Activated naive CD4-positive, alpha-beta T cell treated with Interleukin-2 at 50 U/mL for 16 hours (primary cell): ENCODE data around the gene FECH.

ENCODE experiments used
- DNase-seq: peaks from one replicate; pipeline ENCODE4 v3.0.0-alpha.2; 2020

Gene FECH

GRCh38 chr18:57579934-57580333, 6.6 kb downstream of the FECH start:
- DNase-seq = no peak

- no peak for DNase-seq
Observed at GRCh38 chr18:57576316-57576715, 10.2 kb downstream of the FECH start.

DNA sequence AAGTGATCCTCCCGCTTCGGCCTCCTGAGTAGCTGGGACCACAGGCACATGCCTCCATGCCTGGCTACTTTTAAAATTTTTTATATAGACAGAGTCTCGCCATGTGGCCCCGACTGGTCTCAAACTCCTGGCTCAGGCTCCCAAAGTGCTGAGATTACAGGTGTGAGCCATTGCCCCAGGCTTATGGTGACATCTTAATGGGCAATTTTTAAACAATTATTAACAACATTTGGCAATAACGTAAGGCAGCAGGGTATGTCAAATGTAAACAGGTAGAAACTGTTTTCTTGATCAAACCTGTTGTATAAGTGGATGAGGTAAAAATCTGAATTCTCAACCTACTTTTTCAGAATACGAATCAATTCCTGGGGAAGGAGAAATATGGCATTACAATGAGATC, 11.0 kb downstream of the FECH start:
- no peak for DNase-seq

GRCh38 chr18:57574866-57575265, 11.6 kb downstream of the FECH start:
- no peak for DNase-seq

DNA sequence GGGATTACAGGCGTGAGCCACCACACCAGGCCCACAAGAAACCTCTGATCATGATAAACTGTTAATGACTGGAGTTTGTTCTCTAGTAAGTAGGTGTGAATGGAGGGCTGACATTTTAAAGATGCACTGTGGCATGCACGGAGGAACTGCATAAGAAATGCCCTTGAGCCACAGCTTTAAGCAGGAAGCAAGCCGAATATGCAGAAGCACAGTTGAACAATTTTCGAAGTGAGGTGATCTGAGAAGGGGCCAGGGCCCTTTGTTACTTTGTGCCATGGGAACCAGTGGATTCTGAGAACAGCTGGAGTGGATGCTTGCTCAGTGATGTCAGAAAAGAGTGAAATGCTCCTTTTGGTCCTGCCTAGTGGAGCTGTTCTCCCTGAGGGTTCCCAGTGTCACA, 16.3 kb downstream of the FECH start:
- DNase-seq = no peak

GRCh38 chr18:57569133-57569532, 17.4 kb downstream of the FECH start:
- DNase-seq = no peak

DNA sequence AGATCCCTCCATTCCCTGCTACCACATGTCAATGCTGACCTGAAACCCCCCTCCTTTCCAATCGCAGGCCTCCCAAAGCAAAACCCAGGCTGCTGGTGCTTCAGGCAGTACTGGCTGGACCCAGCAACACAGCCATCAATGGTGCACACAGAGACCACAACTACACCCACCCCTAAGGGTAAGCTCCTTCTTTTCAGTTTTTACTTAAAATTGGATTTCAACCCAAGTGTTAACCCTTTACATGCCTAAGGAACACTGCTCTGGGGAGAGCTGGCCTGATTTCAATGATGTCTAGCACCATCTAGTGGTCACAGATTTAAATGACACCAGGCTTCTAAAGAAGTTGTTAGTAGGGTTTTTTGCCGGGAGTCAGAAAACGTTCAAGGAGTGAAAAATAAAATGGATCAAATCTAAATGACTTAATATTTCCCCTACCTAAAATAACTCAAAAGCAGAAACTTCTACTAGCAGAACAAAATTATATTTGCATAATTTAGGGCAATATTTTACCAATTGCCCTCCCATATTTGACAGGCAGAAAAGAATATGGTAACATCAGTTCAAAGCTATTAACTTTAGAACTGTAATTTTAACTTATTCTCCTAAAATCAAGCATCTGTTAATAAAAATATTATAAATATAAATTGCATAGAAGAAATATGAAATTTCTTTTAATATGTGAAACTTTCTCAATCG, 24.6 kb downstream of the FECH start:
- no peak for DNase-seq

DNA sequence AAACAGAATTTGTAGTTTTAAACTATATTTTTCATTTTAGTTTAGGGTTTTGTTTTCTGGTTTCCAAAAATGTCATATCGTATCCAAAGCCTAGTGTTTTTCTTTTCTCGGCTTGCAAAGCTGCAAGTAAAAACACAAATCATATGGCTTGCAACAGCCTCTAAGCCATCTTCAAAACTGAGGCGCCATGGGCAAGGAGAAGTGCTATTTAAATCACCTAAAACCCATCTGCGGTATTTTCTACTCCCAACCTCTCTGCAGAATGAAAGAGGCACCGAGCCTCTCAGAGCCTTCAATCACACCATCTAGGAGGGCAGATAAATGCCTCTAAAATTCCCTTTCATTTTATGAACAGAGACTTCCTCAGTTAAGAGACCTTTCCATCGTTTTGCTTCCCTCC, 25.2 kb downstream of the FECH start:
- no peak for DNase-seq

DNA sequence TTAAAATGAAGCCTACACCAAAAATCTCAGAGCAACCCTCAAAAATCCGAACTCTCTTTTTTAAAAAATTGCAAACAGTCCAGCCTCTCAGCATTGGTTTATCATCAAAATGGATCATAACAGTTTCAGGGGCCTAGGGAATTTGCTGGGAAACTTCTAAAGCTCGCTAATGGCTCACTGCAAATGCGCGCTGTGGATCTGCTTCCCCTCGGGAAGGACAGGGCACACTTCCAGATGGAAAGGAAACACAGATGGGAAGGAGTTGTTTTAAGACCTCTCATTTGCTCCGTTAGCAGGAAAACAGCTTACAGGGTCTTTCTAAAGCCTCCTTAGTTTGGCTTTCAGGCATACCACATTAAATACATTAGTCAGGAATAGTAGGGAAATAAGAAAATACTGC, 27.2 kb downstream of the FECH start:
- DNase-seq = no peak

DNA sequence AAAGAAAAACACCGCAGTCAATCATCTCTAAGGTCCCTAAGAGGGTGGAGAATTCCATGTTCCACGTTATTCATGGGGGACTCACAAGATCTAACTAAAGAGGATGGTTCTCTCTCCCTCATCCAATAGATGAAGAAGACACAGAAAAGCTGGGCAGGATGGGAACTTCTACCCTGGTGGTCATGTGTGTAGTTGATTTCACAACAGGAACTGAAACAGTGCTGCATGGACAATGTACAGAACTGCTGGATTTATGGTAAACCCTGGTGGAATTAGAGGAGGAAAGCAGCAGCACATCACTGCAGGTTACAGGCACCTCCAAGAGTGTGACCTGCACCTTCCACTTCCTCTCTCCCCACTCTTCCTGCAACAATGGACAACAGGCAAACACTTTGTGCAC, 31.4 kb downstream of the FECH start:
- DNase-seq = no peak

- no peak for DNase-seq
Observed at GRCh38 chr18:57550510-57550909, 36.0 kb downstream of the FECH start.

DNA sequence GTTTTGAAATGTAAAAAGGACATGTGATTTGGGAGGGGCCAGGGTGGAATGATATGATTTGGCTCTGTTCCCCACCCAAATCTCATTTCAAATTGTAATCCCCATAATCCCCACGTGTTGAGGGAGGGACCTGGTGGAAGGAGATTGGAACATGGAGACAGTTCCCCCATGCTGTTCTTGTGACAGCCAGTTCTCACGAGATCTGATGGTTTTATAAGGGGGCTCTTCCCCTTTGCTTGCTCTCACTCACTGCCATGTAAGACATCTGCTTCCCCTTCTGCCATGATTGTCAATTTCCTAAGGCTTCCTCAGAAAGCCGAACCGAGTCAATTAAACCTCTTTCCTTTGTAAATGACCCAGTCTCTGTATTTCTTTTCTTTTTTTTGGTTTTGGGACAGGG, 39.2 kb downstream of the FECH start:
- DNase-seq = no peak

DNA sequence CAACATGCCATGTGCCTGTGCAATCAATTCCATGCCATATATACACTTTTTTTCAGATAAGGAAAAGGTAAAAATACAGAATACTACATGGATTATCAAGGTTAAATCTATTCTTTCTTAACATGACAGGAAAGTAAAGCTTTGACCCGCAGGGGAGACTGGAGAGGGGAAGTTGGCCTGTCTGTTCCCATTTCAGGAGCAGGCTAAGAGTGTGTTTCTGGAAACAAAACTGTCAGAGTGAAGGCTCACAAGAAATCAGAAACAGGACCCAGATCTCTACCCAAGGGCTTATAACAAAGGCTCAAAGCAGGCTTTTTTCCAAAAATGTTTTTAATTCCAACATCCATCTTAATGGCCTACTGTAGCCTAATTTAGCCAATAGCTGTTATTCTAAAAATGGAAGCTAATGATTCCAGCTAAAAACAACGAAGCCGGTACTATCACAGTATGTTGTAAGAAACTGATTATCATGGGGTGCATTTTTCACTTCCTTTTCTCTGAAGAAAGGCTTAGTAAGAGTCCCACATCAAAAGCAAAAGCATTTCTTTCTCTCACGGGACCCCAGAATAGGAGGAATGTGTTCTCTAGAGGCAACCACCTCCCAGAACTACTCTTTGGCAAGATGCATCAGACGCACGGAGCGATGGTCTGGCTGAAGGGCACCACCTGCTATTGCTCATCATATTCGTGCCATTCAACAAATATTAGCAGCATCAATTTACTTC, 41.4 kb downstream of the FECH start:
- no peak for DNase-seq

DNA sequence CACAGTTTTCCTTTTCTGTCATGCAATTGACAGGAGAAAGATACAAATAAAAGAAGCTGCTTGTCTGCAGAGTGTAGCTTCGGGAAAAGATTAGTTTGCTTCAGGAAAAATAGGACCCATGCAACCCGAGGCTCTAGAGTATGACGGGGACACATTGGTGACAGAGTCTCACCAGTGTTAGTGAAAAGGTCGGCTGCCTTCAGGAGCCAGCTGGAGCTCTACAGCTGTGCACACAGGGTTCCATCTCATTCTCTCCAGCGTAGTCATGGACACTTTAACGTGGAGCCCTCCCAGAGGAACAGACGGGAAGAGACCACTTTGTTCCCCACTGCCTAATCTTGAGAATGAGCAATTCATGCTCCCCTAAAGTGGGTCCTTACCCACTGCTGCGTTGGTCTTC, 42.9 kb downstream of the FECH start:
- DNase-seq = no peak

DNA sequence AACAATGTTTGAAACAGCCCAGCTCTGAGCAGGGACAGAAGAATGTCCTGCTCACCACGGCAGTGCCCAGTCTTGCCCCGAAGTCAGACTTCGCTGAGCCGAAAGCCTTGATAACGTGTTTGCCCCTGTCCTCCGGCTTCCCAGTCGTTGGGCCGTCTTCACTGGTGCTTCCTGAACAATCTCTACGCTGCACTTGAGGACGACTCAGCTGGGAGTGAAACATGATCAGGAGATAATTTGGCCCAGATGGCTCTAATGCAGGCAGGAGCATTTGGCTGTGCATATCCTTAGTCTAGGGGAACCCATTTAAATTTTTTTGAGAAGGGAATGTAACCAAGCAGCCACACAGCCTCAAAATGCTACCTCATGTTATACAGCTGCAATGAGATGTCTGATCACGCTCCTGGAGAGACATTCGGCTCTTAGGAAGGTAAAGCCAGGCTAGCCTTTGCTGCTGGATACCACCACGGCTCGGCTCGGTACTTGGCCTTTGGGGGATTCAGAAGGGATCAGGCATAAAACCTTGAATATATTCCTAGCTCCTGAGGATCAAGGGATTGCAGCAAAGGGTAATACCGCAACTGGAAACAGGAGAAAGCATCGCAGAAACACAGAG, 43.6 kb downstream of the FECH start:
- no peak for DNase-seq

DNA sequence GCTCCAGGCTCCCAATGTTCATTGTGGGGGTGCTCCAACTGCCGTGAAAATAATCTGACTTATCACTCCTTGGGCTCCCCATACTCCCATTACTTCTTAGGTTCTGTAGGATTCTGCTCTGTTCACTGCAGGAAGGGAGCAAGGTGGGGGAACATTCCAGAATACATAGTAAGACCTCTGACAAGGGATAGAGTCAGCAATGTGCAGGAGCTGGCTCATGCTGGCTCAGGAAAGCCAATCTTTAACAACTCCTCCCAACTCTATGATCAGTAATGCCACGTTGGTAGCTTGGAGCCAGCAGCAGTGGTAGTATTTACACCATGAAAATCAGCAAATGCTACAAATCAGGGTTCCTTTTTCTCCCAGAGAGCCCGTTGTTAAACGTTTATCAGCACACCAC, 44.4 kb downstream of the FECH start:
- DNase-seq = no peak

DNA sequence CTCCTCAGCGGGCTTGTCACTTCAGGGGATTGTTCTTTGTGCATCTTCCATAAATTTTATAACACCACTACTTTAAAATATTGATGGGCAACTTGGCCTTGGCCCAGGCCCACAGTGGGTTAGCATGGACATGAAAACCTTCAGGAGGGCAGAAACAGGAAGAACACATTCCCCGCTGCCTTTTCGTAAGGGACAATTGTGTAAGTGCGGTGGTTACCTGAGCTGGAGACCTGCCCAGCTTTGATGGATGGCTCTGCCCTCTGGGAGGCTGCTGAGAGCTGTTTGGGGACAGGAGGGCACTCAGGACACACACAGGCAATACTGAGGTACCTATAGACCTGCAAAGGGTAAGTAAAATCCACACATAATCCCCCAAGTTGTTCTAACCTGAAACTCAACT, 46.8 kb downstream of the FECH start:
- DNase-seq = no peak

DNA sequence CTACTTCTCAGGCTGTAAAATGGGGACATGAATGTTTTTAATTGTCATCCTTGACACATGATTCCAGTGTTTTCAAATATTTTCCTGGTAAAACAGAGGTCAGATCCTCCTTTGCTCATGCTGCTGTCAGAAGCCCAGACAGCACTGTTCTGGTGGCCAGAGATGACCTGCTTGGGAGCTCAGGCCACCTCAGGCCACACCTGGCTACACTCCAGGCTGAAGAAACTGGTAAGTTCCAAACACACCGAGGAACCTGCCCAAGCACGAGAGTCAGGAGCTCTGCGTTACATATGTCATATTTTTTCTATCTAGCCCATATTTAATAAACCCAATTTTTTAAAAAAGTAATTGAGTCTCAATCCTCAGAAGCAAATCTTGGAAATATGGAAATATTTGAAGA, 47.9 kb downstream of the FECH start:
- no peak for DNase-seq

- no peak for DNase-seq
Observed at GRCh38 chr18:57534511-57534909, 52.0 kb downstream of the FECH start.

GRCh38 chr18:57533868-57534510, 52.5 kb downstream of the FECH start:
- no peak for DNase-seq

DNA sequence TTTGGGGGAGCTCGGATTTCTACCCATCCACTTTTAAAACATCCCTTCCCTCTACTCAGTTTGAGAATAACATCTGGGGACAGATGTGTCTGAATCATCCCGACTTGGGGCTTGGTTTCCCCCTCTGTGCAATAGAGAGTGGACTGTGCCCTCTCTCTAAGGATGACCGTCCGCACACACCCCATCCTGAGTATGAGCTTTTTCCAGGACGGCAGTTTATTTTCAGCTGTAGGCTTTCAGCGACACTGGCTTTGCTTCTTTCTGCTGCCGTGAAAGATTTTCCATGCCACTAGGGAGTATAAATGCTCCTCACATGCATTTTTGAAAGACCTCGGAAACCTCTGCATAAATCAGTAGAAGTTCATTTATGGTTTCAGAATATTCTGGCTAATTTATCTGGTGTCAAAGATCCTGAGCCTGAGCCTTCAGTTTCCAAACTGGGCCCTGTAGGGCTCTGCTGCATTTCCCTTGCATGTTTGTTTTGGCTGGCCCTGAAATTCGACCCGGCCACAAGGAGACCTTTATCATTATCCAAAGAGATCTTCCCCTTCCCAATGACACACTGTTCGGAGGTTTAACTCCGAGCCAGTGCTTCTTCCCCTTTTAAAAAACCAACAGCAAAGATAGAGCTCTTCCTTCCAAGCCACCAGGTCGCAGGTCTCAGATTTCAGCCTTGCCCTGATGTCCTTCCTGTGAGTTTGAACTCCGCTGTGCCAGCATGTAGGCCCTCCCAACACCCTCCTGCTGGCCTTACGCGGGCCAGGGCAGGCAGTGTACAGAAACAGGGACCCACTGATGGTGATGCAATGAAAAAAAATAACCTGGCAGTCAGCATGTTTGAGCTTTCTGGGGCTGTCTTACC, 53.3 kb downstream of the FECH start:
- DNase-seq = no peak

GRCh38 chr18:57529151-57529550, 57.4 kb downstream of the FECH start:
- no peak for DNase-seq
